GM12878 (cell line): Measurements from ENCODE around the gene CRYGD.

Source experiments
- CEBPB ChIP-seq, 2 experiments: fragments of 150-350 bp in 1 of 2; IDR thresholded peaks; 2 replicates each; pipeline ENCODE4 v1.6.1; 2012 to 2014; ENCODE audit warnings: low read depth in 2 of 2, low read length in 2 of 2, borderline replicate concordance in 1 of 2, inconsistent platforms in 1 of 2
- RBBP5 ChIP-seq: fragments of 200-600 bp; sonication (generic); conservative IDR thresholded peaks from 2 replicates; pipeline ENCODE4 v1.6.1; 2016

DNA sequence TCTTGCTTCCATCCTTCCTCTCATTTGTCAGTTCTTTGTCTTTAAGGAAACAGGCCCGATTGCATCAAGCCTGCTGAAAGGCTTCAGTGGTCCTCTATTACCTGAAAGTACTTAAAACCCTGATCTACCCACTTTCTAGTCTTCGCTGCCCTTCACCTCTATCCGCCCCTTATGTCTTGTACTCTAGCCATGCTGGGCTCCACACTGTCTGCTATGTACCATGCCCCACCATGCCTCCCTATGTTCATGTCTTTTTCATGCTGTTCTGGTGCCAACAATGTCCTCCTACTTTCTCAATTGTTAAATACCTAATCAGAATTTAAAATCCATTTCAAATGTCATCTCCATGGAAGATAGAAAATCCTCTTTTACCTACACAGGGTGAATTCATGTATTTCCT, 28.2 kb downstream of the CRYGD start:
- TF ChIP-seq CEBPB (IDR thresholded peaks at IDR 0.05; ENCODE audit: borderline replicate concordance in 1 of 2, low read depth in 2 of 2, low read length in 2 of 2) (no peak), RBBP5 (no peak)
